Testis (tissue), 2 donors: Measurements from ENCODE around the gene AIFM3.

ENCODE experiments used
- POLR2A ChIP-seq: fragments of 450-650 bp; IDR thresholded peaks from one replicate; pipeline ENCODE4 v1.6.1; 2017; ENCODE audit warnings: antibody characterized with exemption, mild to moderate bottlenecking, moderate library complexity
- TF ChIP-seq, protein P1 (sequence below), 3 experiments: fragments of 450-650 bp in 2 of 3; fragments of 200-600 bp in 1 of 3; sonication (generic) in 1 of 3; IDR thresholded peaks; one replicate each; pipeline ENCODE4 v1.5.1; 2016 to 2019; ENCODE audit warnings: antibody characterized with exemption in 3 of 3, mild to moderate bottlenecking in 2 of 3, moderate library complexity in 1 of 3

DNA sequence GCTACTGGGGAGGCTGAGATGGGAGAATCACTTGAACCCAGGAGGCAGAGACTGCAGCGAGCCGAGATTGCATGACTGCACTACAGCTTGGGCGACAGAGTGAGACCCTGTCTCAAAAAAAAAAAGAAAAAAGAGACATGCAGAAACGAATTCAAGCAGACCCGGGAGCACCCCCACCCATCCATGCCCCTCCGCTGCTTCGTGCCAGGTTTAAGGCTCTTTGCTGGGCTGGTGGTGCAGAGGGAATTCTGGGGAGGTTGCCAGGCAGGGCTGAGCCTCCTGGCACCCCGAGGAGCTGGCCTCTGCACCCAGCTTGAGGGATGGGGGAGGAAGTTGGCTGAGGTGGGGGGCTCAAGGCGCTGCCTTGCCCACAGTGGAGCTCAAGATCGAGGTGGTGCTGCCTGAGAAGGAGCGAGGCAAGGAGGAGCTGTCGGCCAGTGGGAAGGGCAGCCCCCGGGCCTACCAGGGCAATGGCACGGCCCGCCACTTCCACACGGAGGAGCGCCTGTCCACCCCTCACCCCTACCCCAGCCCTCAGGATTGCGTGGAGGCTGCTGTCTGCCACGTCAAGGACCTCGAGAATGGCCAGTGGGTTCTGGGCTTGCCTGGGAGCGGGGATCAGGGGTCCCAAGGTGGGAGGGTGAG, 6.0 kb downstream of the AIFM3 start:
- TF ChIP-seq, protein P1, sequence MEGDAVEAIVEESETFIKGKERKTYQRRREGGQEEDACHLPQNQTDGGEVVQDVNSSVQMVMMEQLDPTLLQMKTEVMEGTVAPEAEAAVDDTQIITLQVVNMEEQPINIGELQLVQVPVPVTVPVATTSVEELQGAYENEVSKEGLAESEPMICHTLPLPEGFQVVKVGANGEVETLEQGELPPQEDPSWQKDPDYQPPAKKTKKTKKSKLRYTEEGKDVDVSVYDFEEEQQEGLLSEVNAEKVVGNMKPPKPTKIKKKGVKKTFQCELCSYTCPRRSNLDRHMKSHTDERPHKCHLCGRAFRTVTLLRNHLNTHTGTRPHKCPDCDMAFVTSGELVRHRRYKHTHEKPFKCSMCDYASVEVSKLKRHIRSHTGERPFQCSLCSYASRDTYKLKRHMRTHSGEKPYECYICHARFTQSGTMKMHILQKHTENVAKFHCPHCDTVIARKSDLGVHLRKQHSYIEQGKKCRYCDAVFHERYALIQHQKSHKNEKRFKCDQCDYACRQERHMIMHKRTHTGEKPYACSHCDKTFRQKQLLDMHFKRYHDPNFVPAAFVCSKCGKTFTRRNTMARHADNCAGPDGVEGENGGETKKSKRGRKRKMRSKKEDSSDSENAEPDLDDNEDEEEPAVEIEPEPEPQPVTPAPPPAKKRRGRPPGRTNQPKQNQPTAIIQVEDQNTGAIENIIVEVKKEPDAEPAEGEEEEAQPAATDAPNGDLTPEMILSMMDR (IDR thresholded peaks at IDR 0.05), result no peak
- no peak for TF ChIP-seq POLR2A
